Measurements from ENCODE around the gene PCNX4.
A peak's percentile ranks its signal among the peaks of the same experiment; 100 is the strongest.
"Not testable (repeated sequence)": the region's sequence is repeated elsewhere in the genome, so short reads cannot be mapped to it uniquely, and the experiment has no call there.

The PCNX4 gene

GRCh38 chr14:60091550-60092525 lies at the start of gene PCNX4:
TSS of gene PCNX4 (plus strand) at chr14:60091923. CDS start at chr14:60107639, 15,716 bp downstream.
- DNase-seq, result peak; percentile 81

- DNase-seq, result not testable (repeated sequence)
Observed at GRCh38 chr14:60047976-60048375, 43.7 kb upstream of the PCNX4 start.

- no peak for DNase-seq
Observed at GRCh38 chr14:60051721-60052221, 40.0 kb upstream of the PCNX4 start.

DNA sequence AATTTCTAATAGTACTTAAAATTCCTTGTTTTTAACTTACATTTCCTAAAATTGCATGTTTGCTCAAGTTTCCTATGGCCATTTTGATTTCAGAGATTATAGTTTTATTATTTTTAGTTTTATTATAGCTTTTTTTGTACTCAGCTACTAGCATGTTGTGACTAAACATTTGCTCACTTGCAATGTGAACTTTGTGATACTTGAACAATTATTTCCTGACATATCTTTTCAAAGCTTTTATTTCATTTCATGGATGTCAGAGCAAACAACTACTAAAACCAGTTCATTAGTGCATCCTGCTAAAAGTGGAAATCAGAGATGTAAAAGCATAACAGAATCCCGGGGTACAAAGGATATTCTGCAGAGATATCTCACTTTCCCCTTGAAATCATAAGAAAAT lies 33.6 kb upstream of the PCNX4 start:
- no peak for DNase-seq

DNA sequence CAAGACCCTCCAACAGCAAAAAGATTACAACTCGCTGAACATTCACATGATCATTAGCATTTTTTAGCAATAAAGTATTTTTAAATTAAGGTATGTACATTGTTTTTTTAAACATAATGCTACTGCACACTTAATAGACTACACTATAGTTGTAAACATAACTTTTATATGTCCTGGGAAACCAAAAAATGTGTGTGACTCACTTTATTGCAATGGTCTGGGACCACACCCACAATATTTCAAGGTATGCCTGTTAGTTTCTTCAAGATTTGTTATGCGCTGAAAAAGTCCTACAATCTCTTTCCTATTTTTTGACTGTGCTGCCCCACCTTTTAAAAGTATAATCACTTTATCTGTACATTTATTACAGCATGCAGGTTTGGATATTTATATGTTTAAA lies 30.4 kb upstream of the PCNX4 start:
- DNase-seq, result no peak

DNA sequence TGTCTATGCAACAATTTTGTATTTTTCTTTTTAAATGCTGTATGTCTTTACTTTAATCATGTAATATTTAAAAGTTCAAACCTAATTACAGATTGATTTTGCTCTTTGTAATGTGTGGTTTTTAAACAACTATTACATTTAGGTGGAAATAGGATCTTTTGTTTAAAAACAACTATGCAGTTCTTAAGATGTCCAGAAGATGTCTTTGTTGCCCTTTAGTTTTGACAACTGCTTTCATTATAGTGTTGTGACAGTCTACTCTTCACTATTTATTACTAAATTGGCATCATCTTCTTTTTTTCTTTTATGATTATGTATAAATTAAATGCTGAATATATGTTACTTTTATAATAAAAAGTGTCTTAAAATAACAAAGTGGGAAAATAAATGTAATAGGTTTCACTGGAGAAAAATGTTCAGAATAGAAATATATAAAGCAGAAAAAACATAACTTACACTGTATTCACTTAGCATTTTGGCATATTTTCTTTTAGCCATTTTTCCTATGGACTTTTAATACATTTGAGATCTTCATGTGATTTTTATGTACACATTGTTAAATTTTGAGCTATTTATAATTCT lies 27.1 kb upstream of the PCNX4 start:
- no peak for DNase-seq

DNA sequence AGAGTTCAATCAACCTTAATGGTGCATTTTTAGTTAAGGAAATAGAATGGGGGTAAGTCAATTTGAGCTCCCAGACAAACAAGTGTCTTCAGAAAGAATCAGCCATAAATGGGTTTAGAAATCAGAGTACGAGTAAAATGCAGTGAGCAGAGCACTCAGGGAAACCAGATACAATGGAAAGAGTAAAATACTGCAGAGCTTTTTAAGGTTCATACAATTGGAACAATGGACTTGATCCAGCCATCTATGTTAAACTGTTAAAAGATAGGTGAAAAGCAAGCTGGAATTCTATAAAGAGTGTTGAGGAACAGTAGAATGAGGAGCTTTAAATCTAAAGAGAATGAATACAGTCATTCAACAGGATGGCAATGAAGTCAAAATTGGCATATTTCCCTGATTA lies 23.8 kb upstream of the PCNX4 start:
- no peak for DNase-seq

DNA sequence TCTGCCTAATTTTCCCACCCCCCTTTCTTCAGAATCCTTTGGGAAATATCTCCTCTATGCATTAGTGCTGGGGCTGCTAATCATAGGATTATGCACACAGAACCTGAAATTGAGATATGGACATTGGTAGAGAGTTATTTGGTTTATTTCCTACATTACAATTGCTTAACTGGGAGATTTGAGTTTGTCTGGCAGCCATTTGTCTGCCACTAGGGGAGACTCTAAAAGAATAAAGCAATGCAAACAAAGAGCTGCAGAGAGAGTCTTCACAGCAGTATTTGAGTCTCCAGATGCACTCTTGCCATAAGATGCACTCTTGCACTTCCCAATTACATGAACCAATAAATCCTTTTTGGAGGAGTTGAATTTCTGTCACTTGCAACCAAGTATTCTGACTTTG lies 12.0 kb upstream of the PCNX4 start:
- DNase-seq, result no peak

- no peak for DNase-seq
Observed at GRCh38 chr14:60085085-60085484, 6.6 kb upstream of the PCNX4 start.

DNA sequence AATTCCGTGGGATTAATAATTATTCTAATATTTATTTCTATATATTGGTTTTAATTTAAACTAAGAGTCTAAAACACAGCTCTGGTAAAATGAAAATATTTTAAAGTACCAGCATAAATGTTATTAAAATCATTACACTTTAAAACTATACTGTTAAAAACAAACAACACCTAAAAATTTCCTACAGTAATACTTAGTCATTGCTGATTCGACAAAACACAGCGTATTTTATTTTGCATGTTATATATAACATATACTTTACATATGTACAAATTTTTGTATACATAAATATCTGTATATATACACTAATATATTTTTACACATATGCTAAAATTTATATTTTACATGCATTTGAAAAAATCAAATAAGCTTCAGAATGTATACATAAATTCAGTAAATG lies 6.0 kb upstream of the PCNX4 start:
- no peak for DNase-seq

DNA sequence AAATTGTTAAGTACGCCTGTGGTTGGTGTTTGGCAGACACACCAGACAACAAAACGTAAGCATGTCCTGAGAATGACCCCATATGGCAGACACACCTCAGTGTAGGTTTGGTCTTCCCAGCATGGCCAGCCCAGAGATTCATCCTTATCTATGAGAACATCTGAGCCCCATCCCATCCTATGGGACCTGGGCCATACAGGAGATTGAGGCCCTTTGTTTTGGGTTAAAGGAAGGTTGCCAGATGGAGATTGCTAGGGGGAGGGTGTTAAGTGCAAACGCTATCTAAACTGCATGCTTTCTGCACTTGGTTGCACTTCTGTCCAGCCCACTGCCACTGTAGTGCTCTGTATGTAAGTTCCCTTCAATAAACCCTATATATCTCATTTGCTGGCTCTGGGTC lies 4.1 kb upstream of the PCNX4 start:
- no peak for DNase-seq

GRCh38 chr14:60089221-60089620 lies 2.5 kb upstream of the PCNX4 start:
- no peak for DNase-seq

DNA sequence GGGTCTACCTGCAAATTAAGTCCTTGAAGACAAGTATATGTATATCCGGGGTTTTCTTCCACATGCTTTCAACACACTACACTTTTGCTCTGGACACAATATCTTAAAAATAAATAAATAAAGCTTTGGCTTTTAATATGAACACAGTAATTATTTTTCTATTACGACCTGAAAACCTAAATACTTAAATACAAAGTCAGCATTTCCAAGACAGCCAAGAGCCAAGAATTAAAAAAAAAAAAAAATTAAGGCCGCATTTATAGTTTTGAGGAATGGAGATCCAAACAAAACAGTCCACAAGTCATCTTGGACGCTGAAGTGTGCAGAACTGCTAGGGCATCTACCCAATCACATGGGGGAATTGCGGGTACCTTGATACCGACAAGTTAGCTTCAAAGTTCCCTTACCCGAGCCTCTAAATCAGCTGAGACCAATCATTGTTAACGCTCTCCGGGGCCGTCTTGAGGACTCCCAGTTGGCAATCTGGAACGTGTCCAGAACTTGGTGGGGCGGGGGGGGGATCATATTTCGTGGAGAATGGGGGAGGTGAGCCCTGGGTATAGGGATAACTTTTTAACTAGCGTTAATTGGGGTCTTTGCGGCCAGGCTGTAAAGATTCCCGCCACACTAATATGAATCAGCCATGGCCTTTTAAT lies 731 bp upstream of the PCNX4 start:
- DNase-seq, result no peak

DNA sequence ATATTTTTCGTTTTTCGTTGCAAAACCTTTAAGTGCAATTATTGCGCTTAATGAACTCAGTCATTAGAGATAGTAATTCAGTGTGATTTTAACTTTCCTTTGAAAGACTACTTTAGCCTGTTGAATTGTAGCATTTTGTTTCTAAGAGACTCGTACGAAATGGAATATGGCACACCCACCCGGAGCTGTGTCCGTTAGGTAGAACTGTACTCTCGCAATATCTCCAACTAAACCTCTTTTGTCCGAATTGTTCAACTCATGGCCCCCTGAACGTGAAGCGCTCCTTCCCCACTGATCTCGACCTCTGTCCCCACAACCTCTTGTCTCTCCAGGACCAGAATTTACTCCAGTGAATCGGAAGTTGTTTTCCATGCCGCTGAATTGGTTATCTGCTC lies 800 bp downstream of the PCNX4 start:
- no peak for DNase-seq

DNA sequence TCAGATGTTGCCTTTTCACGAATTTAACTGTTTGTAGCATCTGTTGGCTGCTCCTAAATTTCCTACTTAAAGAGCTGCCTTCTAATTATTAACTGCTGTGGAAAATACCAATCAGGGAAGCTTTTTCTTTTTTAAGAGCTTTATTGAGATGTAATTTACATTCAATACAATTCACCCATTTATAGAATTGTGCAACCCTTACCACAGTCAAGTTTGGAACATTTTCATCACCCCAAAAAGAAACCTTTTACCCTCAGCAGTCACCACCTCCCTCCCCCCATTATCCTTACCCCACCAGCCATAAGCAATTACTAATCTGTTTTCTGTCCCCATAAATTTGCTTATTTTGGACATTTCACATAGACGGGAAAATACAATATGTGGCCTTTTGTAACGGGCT lies 1.4 kb downstream of the PCNX4 start:
- DNase-seq, result no peak

DNA sequence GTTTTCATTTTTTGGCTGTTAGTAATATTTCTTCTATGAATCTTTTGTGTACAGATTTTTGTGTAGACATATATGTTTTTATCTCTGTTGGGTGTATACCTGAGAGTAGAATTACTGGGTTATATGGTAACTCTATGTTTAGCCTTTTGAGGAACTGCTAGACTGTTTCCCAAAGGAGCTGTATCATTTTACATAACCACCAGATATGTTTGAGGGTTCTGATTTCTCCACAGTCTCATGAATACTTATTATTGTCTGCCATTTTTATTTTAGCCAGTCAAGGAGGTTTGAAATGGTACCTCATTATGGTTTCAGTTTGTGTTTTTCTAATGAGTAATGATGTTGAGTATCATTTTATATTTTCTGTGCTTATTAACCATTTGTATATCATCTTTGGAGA lies 1.9 kb downstream of the PCNX4 start:
- no peak for DNase-seq

DNA sequence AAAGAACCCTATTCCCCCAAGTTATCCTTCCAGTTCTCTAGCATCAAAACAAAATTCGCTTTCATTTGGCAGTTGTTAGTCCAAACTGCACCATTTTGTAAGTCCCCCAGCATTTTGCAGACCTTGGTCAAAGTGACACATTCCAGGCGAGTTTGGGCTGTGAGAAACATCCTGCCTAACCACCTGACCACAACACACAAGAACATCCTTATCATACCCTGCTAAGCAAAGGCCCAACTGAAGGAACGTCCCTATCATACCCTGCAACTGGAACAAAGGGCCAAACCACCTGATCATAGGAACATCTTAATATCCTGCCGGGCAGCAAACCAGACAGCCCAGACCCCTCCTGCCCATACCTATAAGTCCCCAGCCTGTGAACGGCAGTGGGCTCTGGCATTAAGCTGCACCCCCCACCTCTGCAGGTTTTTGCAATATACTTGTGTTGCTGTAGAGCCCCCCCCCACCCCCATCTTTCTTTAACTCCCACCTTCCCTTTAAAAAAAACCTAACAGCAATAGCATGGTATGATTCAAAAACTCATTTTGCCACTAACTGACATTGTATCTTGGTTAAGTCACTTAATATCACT lies 2.7 kb downstream of the PCNX4 start:
- DNase-seq, result no peak

GRCh38 chr14:60095231-60095630 lies 3.5 kb downstream of the PCNX4 start:
- no peak for DNase-seq

DNA sequence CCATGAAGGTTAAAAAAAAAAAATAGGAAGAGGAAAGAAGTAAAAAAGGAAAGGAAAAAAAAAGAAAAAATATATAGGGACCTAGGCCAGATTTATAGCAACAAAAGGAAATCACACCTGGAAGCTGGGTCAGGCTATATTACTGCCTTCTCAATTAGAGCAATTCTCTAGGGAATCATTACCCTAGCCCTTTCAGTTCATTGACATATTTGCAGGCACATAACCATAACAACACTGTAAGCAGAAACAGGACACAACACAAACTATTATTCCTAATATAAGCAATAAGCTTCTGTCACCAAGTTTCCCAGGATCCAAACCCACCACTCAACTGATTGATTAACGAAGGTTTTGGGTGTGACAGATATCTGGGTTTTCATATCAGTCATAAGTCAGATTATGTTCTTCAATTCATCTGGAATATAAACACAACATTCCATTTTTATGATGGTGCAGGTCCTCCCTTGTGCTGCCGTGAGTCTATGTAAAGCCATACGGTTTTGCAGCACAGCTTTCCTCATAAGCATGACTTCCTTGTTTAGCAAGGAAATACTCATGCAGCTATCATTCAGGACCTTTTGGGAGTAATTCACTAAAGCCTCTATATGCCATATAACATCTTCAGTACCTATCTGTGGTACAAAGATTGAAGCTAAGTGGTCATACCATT lies 4.2 kb downstream of the PCNX4 start:
- no peak for DNase-seq

- DNase-seq, result no peak
Observed at GRCh38 chr14:60097974-60098373, 6.3 kb downstream of the PCNX4 start.

DNA sequence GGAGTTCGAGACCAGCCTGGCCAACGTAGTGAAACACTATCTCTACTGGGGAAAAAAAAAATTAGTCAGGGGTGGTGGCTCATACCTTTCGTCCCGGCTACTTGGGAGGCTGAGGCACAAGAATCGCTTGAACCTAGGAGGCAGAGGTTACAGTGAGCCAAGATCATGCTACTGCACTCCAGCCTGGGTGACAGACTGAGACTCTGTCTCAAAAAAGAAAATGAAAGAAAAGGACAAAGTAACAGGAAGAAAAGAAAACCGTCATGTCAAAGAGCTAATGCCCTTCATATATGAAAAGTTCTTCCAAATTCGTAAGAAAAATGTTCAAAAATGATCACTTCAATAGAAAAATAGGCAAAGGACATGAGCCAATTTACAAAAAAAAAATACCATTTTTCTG lies 8.1 kb downstream of the PCNX4 start:
- DNase-seq, result not testable (repeated sequence)

DNA sequence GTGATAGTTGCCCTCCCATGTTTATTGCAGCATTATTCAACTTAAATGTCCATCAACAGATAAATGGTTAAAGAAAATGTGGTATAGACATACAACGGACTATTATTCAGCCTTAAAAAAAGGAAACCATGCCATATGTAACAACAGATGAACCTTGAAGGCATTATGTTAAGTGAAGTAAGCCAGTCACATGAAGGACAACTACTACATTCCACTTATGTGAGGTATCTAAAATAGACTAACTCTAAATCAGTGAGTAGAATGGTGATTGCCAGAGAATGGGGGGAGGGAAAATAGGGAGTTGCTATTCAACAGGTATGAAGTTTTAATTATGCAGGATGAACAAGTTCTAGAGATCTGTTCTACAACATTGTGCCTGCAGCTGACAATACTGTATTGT lies 10.1 kb downstream of the PCNX4 start:
- no peak for DNase-seq

DNA sequence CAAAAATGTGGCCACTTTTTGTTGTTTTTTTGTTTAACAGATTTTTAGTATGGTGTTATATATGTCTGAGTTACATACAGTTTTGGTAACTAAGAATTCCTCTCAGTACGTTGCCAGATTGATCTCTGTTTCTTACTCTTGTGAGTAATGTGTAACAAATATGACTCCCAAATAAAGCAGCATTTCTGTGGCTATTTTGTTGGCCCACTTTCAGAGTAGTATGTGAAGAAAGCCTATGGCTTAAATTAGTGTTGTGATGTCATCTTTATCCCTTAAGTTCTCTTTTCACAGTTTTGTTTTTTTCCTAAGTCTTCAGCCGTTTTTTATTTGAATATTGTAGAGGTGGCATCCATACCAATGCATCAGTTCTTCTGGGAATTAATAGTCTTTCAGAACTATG lies 10.7 kb downstream of the PCNX4 start:
- no peak for DNase-seq
